ENCODE measurements around the gene FAM111A.

Gene FAM111A

GRCh38 chr11:59197991-59198390, 55.3 kb downstream of the FAM111A start:
- in situ Hi-C loops (cut with HindIII; ENCODE audit: low sequenced_read_pairs): no loop called here

- in situ Hi-C loops (cut with HindIII; ENCODE audit: low sequenced_read_pairs): no loop called here
Observed at GRCh38 chr11:59198726-59199125, 56.1 kb downstream of the FAM111A start.

GRCh38 chr11:59199546-59200422, 57.1 kb downstream of the FAM111A start:
- in situ Hi-C loops (cut with HindIII; ENCODE audit: low sequenced_read_pairs): no loop called here

GRCh38 chr11:59200423-59200746, 57.7 kb downstream of the FAM111A start:
- in situ Hi-C loops (cut with HindIII; ENCODE audit: low sequenced_read_pairs): no loop called here

- in situ Hi-C loops (cut with HindIII; ENCODE audit: low sequenced_read_pairs): no loop called here
Observed at GRCh38 chr11:59201353-59201752, 58.7 kb downstream of the FAM111A start.

Measured in endothelial cell of hepatic sinusoid (primary cell).